ENCODE measurements around the gene NEAT1. TPM values are rescaled to one million over a fixed set of nuclear protein-coding genes. Genes with fewer than 3 reads are reported as not detected.

The NEAT1 gene
- total RNA-seq, 1 donor from 2014 or later = 457 TPM

GRCh38 chr11:65427691-65428577 lies 5.3 kb downstream of the NEAT1 start:
- intact Hi-C loops (cut with DNase I) = no loop called here
- ATAC-seq (peak; percentile 6), DNase-seq (ENCODE audit: missing footprints) (no peak)

- DNase-seq (ENCODE audit: missing footprints) = no peak
- intact Hi-C loops (cut with DNase I) = no loop called here
- ATAC-seq = no peak
These were observed 6.0 kb downstream of the NEAT1 start for GRCh38 chr11:65428578-65429067.

- intact Hi-C loops (cut with DNase I) = no loop called here
- no peak for ATAC-seq
- DNase-seq (ENCODE audit: missing footprints) = no peak
These were observed 6.6 kb downstream of the NEAT1 start for GRCh38 chr11:65429068-65429681.

GRCh38 chr11:65429724-65430405 lies 7.3 kb downstream of the NEAT1 start:
- DNase-seq (ENCODE audit: missing footprints) (peak; percentile 84), ATAC-seq (peak; percentile 21)
- intact Hi-C loops (cut with DNase I) = no loop called here

- intact Hi-C loops (cut with DNase I) = no loop called here
- no peak for ATAC-seq
- no peak for DNase-seq (ENCODE audit: missing footprints)
These were observed 8.0 kb downstream of the NEAT1 start for GRCh38 chr11:65430406-65431217.

- DNase-seq (ENCODE audit: missing footprints) = no peak
- intact Hi-C loops (cut with DNase I) = no loop called here
- ATAC-seq = no peak
These were observed 9.0 kb downstream of the NEAT1 start for GRCh38 chr11:65431451-65432099.

- intact Hi-C loops (cut with DNase I) = no loop called here
- DNase-seq (ENCODE audit: missing footprints) = no peak
- ATAC-seq = no peak
These were observed 9.6 kb downstream of the NEAT1 start for GRCh38 chr11:65432100-65432650.

- ATAC-seq (no peak), DNase-seq (ENCODE audit: missing footprints) (no peak)
- intact Hi-C loops (cut with DNase I) = no loop called here
These were observed 10.3 kb downstream of the NEAT1 start for GRCh38 chr11:65432686-65433582.

- no peak for DNase-seq (ENCODE audit: missing footprints)
These were observed 11.1 kb downstream of the NEAT1 start for GRCh38 chr11:65433657-65434056.

GRCh38 chr11:65434057-65434666 lies 11.6 kb downstream of the NEAT1 start:
- peak; percentile 2 for ATAC-seq
- intact Hi-C loops (cut with DNase I) = no loop called here
- no peak for DNase-seq (ENCODE audit: missing footprints)

More at GRCh38 chr11:65433657-65434056, 11.1 kb downstream of the NEAT1 start:
- intact Hi-C loops (cut with DNase I) = no loop called here
- no peak for ATAC-seq

- DNase-seq (ENCODE audit: missing footprints) = no peak
- intact Hi-C loops (cut with DNase I) = no loop called here
- ATAC-seq = no peak
These were observed 12.2 kb downstream of the NEAT1 start for GRCh38 chr11:65434667-65435410.

GRCh38 chr11:65435411-65435931 lies 12.9 kb downstream of the NEAT1 start:
- DNase-seq (ENCODE audit: missing footprints) = no peak
- intact Hi-C loops (cut with DNase I) = no loop called here
- ATAC-seq = peak; percentile 14

GRCh38 chr11:65435981-65436411 lies 13.4 kb downstream of the NEAT1 start:
- peak; percentile 26 for ATAC-seq
- DNase-seq (ENCODE audit: missing footprints) = no peak
- intact Hi-C loops (cut with DNase I) = no loop called here

- DNase-seq (ENCODE audit: missing footprints) = no peak
- ATAC-seq = peak; percentile 8
- intact Hi-C loops (cut with DNase I) = no loop called here
These were observed 13.9 kb downstream of the NEAT1 start for GRCh38 chr11:65436412-65437032.
